ENCODE data around the gene ATPAF2. TPM values are rescaled to one million over a fixed set of nuclear protein-coding genes. Genes with fewer than 3 reads are reported as not detected.

ATPAF2 gene
- total RNA-seq, 1 experiment from 2014 or later, result 13.3 TPM

DNA sequence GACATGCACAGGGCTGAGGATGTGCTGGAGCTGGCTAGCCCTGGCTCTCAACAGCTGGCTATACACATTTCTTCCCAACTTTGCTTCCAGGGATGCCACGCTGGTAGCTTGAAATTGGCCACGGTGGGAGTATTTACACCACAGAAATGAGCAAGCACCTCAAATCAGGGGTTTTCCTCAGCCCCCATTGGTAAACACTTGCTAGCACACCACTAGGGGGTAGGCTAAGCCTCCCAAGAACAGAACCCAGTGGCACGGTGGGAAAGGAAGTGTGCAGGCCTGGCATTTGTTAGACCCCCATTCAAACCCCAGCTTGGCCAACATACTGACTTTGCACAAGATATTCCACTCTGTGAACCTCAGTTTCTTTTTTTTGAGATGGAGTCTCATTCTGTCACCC lies 53.4 kb downstream of the ATPAF2 start:
- no peak for DNase-seq (ENCODE audit: low read depth)

DNA sequence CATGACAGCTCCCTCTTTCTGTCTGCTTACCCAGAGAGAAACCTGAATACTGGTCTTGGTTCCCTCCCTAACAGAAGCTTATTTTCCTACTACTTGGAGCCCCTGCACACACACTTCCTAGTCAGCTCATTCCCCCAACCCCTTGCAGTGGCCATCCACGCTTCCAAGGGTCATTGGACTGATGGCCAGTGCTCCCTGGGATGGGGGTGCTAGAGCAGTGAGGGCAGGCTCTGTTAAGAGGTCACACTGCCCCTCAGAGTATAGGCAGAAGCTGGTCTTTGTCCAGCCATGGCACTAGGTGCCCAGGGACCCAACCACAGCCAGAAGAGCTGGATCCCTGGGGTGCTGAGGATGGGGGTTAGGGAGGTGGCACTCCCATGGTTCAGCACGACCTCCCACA lies 53.8 kb downstream of the ATPAF2 start:
- DNase-seq (ENCODE audit: low read depth), result no peak

DNA sequence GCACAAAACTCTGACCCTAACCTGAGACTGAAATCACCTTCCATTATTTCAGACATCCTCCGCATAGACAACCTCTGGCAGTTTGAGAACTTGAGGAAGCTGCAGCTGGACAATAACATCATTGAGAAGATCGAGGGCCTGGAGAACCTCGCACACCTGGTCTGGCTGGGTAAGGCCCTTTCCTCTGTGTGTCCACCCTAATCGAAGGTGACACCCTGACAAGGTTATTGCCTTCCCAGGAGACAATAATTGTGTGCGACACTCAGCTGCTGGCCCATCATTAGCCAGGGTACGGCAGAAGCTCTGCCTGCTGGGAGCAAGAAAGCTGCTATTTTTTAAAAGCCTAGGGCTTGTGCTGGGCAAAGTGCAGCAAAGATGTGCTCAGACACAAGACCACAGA lies 55.2 kb downstream of the ATPAF2 start:
- DNase-seq (ENCODE audit: low read depth), result no peak

DNA sequence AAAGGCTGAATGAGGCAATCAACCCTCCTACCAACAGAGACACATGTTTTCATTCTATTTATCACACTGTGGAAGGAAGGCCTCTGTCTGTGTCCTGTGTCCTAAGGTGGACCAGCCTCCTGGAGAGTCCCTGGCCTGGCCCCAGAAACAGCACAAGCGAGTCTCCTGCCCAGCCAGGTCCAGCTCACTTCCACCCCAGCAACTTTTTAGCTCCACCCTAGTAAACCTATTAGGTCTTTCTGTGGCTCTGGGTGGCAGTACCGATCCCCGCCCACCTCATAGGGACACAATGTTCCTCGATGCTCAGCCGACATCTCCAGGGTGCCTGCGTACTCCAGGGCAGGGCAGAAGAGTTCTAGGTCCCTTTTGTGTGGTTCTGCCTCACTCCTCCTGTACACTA lies 55.6 kb downstream of the ATPAF2 start:
- DNase-seq (ENCODE audit: low read depth), result no peak

DNA sequence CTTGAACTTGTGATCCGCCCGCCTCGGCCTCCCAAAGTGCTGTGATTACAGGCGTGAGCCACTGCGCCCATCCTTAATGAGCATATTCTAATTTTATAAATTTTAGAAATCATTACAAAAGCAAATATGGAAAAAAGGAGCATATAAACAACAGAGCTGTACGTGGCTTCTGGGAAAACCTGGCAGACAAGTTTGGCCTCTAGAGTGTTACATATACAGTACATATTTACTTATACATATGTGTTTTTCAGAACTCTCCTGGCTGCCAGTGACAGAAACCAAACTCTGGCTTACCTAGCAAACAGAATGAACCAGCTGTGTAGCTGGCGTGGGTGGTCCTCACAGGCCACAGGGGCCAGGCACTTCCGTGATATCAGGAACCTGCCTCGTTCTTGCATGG lies 56.2 kb downstream of the ATPAF2 start:
- no peak for DNase-seq (ENCODE audit: low read depth)

DNA sequence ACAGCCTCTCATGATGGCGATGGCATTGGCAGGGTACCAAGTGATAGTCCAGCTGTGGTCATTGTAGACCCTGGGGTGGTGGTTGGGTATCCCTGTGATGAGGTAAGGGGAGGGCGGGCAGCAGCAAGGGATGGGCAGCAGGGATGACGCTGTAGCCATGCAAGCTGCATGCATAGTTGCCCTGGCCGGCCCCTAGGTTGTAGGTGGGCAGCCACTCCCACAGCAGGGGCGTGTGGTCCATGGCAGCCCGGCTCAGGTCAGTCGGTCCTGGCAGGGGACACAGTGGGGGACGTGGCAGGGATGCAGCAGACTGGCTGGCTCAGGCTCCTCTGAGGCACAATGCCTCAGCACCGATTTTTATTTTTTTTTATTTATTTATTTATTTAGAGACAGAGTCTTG lies 57.6 kb downstream of the ATPAF2 start:
- no peak for DNase-seq (ENCODE audit: low read depth)

DNA sequence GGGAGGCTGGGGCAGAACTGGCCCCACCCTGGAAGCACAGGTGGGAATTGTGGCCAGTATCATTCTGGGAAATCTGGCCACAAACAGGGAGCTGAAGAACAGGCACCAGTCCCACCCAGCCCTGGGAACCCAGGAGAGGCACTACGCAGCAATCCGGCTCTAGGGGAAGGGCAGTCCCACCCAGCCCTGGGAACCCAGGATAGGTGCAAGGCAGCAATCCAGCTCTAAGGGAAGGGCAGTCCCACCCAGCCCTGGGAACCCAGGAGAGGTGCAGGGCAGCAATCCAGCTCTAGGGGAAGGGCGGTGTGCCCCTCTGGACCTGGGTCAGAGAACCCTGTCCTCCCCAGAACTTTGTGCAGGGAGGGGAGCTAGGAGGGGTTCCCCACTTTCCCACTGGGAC lies 59.2 kb downstream of the ATPAF2 start:
- DNase-seq (ENCODE audit: low read depth), result no peak

DNA sequence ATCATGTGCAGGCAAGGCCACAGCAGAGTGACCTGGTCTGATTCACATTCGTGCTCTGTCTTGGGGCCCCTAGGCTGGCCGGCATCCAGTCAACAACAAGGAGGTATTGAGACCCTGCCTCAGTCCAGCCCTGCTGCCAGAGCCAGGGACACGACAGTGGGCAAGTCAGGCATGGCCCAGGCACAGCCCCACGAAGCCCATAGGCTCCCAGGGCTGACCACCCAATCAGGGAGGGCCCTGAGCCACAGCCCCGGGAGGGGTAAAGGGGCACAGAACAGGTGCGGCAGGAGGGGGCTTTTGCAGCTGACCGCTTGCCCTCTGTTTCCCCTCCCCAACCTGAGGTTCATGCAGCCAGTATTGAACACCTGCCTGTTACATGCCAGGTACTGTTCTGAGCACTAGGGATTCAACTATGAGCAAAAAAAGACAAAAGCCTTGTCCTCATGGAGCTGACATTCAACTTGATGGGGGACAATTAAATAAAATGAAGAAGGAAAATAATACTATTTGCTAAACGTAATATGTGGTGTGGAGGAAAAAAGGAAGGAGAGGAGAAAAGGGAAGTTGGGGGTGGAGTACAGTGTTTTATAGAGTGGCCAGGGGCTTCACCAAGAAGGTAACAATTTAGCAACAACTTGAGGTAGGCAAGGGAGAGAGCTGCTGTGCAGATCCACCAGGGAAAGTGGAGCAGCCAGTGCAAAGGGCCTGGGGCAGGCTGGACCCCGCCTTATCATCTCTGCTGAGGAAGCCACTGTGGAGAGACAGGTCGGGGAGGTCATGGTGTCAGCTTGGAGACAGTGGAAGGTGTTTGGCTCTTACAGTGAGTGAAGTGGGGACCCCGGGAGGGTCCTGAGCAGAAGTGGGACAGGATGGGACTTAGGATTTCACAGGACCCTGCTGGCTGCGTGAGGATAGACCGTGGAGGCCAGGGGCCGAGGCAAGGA lies 60.2 kb downstream of the ATPAF2 start:
- DNase-seq (ENCODE audit: low read depth), result no peak

DNA sequence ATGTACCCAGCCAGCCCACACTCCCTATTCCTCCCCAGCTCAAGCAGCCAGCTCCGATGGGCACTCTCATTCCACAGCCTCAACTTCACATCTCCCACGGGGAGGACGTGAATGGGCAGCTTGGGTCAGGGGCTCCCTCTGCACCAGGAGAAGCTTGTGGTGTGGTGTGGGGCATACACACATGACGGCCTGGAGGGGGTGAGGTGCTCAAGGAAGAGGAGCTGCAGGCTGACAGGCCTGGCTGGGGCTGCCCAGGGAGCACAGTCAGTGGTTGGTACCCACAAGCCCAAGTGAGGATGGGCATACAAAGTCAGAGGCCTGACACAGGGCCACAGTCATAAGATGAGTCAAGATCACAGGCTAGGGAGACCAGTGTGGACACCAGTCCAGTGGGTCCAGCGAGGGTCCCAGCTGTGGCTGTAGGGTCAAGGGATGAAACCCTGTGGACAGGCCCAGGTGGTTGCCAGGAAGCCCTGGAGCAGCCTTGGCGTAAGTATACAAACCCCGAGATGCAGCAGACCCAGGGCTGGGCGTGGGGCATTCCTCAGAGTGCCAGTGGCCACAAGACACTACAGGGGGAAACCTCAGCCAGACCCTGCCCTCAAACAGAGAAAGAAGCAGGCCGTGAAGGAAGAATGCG lies 61.9 kb downstream of the ATPAF2 start:
- no peak for DNase-seq (ENCODE audit: low read depth)

DNA sequence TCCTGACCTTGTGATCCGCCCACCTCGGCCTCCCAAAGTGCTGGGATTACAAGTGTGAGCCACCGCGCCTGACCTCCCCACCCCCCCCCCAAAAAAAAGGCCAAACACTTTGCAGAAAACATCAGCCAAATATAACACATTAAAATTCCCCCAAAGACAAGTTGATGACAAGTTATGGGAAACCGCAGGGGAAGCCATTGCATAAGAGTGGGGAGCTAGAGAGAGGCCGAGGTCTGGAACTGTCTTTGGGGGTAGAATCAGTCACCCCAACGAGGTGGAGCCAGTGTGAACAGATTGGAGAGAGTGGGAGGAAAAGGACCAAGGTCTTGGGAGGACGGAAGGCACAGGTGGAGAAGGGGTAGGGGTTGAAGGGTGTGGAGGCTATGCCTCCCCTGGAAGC lies 63.5 kb downstream of the ATPAF2 start:
- DNase-seq (ENCODE audit: low read depth), result no peak

DNA sequence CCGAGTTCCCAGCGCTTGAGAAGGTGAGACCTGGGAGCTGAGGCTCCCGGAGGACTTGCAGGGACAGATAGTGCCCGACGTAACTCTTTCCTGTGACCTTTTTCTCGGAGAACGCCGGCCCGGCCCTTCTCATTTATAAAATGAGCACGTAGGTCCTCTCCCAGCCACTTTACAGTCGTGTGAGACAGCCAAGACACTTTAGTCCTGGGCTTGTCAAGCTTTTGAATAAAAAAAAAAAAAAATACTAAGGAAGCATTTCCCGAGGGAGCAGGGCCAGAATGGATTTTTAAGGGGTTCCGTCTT lies 66.1 kb downstream of the ATPAF2 start:
- no peak for DNase-seq (ENCODE audit: low read depth)

DNA sequence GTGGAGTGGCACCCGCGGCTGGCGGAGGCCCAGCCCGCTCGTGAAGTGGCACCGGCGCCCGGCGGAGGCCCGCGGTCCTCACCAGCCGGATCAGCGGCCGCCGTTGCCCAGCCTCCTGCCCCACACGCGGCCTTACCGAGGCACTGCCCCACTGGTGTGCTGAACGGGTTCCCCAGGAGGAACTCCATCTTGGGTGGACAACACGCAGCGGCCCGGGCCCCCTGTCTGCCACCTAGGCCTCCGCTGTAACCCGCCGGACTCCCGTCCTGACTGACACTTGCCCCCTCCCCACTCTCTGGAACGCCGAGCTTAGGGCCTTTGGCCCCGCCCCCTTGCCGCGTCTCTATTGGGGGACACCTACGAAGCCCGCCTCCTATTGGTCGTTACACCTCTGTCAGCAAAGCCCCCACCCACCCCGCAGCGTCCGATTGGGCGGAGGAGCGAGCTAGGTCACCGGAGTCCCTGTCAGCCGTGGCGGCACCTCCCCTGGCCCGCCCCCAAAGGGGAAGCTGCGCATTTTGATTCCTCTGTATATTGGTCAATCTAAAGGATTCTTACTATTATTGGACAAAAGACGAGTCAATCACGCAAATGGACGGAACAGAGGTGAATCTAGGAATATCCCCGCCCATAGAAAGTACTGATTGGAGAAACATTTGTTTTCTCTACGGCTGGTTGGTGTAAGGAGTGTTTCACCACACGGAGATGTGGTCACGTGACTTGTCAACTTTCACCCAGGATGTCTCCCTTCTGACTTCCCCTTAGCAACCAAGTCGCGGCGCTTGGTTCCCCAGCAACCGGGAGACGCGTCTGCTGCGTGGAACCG lies 66.6 kb downstream of the ATPAF2 start, which contains the start of the genes DRC3 and TOM1L2:
Gene DRC3, plus strand, starts transcription at position 737 of the 826 bp plus-strand sequence. CDS start 4,737 bp downstream, outside the sequence.
Gene TOM1L2, minus strand, starts transcription at position 275 of the 826 bp plus-strand sequence. Its CDS starts 87 bp downstream, at position 188.
- DNase-seq (ENCODE audit: low read depth), result peak; percentile 100

DNA sequence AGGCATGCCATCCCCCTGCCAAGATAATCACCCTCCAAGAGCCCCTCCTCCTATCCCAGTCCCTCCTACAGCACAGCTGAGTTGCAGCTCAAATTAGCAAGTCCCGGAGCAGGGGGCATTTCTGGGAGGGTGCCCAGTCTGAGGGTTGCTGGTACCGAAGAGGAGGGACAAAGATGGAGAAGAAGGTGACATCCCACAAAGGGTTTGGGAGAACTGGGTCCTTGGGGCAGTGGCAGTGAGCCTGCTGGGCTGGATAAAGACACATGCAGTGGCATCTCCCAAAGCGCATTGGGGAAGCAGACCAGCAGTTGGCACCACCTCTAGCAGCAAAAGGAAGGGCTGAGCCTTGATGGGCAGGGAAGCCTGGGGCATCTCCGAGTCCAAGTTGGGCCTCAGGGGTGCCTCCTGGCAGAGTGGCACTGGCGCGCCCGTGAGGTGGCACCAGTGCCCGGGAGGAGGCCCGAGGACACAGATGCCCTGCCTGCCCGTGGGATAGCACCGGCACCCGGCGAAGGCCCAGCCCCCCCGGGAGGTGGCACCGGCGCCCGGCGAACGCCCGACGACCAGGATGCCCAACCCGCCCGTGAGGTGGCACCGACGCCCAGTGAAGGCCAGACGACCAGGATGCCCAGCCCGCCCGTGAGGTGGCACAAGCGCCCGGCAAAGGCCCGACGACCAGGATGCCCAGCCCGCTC lies 67.4 kb downstream of the ATPAF2 start:
- DNase-seq (ENCODE audit: low read depth), result no peak

DNA sequence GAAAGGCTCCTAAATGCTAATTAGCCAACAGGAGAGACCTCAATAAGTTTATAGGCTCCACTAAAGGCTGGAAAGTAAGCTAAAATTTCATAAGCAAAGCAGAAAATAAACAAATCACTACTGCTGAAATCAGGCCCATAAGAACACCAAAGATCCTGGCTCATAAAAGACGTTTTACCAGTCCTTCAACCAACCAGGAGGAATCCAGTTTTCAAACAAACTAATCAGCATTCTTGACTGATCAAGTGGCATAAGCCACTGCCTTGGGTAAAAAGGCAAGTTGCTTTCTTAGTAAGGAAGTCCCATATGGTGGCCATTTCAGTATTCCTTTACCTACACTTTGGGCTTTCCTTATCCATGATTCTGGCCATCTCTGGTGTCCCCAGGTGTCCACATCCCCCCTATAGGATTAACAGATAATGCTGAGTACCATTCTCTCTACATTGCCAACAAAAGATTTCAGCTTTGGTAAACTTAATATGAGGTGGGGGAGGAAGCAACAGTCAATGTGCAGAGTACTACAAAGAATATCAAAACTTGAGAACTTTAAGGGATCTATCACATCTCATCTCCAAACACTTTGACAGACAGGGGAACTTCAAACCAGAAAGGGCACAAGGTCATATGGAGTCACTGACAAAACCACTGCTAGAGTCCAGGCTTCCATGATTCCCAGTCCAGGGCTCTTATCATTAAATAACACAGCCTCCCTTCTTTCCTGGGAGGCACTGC lies 68.1 kb downstream of the ATPAF2 start:
- DNase-seq (ENCODE audit: low read depth), result no peak

Other genes with a start within 250 kb of the ATPAF2 start
- 24.3 and 25.7 TPM in 2 replicates for gene SREBF1, start 202.2 kb downstream of the ATPAF2 start, total RNA-seq (2014; rRNA removed; shearing (Covaris generic))
- 16.2 and 18.5 TPM in 2 replicates for gene TOM1L2, start 66.8 kb downstream of the ATPAF2 start, total RNA-seq (2014; rRNA removed; shearing (Covaris generic))
- 0.59 and 2.2 TPM in 2 replicates for gene DRC3, start 66.3 kb downstream of the ATPAF2 start, total RNA-seq (2014; rRNA removed; shearing (Covaris generic))
- 4.9 and 6.0 TPM in 2 replicates for gene GID4, start 240 bp upstream of the ATPAF2 start, total RNA-seq (2014; rRNA removed; shearing (Covaris generic))
- gene DRG2, start 48.8 kb upstream of the ATPAF2 start, total RNA-seq (2014; rRNA removed; shearing (Covaris generic)), result 25.7 and 45.5 TPM in 2 replicates
- gene MYO15A, start 69.6 kb upstream of the ATPAF2 start, total RNA-seq (2014; rRNA removed; shearing (Covaris generic)), result 0.24 TPM in 1 of 2 replicates, not detected in the other
- gene ALKBH5, start 144.7 kb upstream of the ATPAF2 start, total RNA-seq (2014; rRNA removed; shearing (Covaris generic)), result 62.8 and 65.1 TPM in 2 replicates
- 12.1 and 20.0 TPM in 2 replicates for gene LLGL1, start 186.5 kb upstream of the ATPAF2 start, total RNA-seq (2014; rRNA removed; shearing (Covaris generic))
- gene FLII, start 219.6 kb upstream of the ATPAF2 start, total RNA-seq (2014; rRNA removed; shearing (Covaris generic)), result 130 and 143 TPM in 2 replicates
- gene MIEF2, start 221.5 kb upstream of the ATPAF2 start, total RNA-seq (2014; rRNA removed; shearing (Covaris generic)), result 4.6 and 4.8 TPM in 2 replicates